22Rv1 (cell line): Measurements from ENCODE around the gene RNF25.

Experiments used
- CTCF ChIP-seq: fragments of 450-650 bp; IDR thresholded peaks from 2 replicates; pipeline ENCODE4 v1.5.1; 2017; ENCODE audit warnings: mild to moderate bottlenecking
- ZFX ChIP-seq: fragments of 450-650 bp; IDR thresholded peaks from 2 replicates; pipeline ENCODE4 v1.6.1; 2017; ENCODE audit warnings: antibody characterized with exemption, borderline replicate concordance

DNA sequence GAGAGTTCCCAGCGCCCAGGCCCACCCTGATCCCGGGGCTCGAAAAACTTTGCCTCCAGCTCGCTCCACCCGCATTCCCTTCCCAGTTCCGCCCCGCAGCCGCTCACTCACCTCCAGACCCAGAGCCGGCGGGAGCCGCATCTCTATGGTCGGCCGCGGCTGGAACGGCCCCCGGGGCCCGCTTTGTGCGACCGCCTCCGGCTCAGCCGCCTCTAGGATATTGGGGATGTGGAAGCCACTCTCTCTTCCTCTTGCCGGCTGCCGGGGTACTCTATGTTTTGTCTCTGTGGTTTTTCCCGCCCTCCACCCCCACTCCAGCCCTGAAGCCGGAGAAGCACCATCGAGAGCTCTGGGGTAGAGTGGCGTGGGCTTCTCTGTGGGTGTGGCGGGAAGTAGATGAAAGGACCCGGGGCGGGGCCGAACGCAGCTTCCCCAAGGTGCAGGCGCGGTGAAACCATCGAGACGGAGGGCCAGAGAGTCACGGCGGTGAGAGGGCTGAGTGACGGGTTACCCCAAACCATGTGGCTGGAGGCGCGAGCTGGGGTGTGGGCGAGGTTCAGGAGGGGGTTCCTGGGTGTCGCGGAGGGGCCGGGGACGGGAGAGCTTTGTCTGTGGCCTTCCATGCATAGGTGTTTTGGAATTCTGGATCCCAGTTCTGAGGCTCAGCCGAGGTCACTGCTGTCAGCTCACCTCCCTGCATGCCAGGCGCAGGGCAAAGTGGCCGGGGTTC lies 12.4 kb downstream of the RNF25 start, which contains the start of the genes BCS1L and ZNF142:
- TF ChIP-seq CTCF (no peak), ZFX (no peak)
